ENCODE measurements around the gene SPANXN1. TPM values are rescaled to one million over a fixed set of nuclear protein-coding genes. Genes with fewer than 3 reads are reported as not detected.

Gene SPANXN1
- total and polyA plus RNA-seq, 2 donors (not counting 3 experiments of a cell fraction or from before 2014, with no cell fraction given): not detected

DNA sequence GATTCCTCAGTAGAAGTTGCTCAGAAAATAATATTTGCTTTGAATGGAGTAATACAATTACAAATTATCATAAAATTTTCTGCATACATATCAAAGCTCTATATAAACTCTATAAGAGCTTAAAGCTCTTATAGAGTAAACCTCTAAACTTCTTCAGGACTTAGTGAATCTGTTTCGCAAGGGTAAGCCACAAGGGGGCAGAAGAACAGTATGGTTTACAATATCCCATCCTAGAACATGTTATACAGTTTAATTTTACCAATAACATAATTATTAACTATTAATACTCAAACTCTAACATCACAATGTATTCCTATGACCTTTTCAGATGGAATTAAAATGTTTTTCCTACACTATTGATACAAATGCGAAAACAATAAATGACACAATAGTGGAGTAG is 33.8 kb upstream of the SPANXN1 start:
- TF ChIP-seq JUN (IDR thresholded peaks at IDR 0.05; ENCODE audit: borderline replicate concordance, insufficient read depth, insufficient read length, low read depth): no peak
- no peak for TF ChIP-seq GATA2 (IDR thresholded peaks at IDR 0.05; ENCODE audit: insufficient read depth, insufficient read length, low read depth, low read length)
- TF ChIP-seq EZH2 (IDR thresholded peaks at IDR 0.05; ENCODE audit: borderline replicate concordance, low read depth, low read length, severe bottlenecking): no peak
- no peak for TF ChIP-seq POLR2A (IDR thresholded peaks at IDR 0.05; ENCODE audit: low read depth, low read length)
- no peak for TF ChIP-seq MAX (IDR thresholded peaks at IDR 0.05; ENCODE audit: insufficient read depth, insufficient read length)
- TF ChIP-seq CTCF (IDR thresholded peaks at IDR 0.05; ENCODE audit: extremely low read depth in 1 of 2, insufficient read depth in 1 of 2, low read depth in 1 of 2, low read length in 2 of 2): no peak
- TF ChIP-seq FOS (IDR thresholded peaks at IDR 0.05; ENCODE audit: borderline replicate concordance, insufficient read depth, low read length): no peak
- TF ChIP-seq POLR2AphosphoS5 (IDR thresholded peaks at IDR 0.05; ENCODE audit: insufficient read depth, low read depth, low read length): no peak
- no peak for TF ChIP-seq MYC (IDR thresholded peaks at IDR 0.05; ENCODE audit: low read depth, low read length)
- H2AFZ ChIP-seq (ENCODE audit: low read depth, low read length): no peak overlapping the region
- H3K9me3 ChIP-seq (replicated peaks; ENCODE audit: control insufficient read depth, insufficient read depth, low read length): no peaks in the 10 kb centered on the region
- intact Hi-C loops (cut with micrococcal nuclease): no loop called here
- no peaks in the 10 kb centered on the region for H3K79me2 ChIP-seq (ENCODE audit: control insufficient read depth, insufficient read depth, low read length)
- no peak overlapping the region for H3K27ac ChIP-seq (ENCODE audit: insufficient read depth, low read depth, low read length)
- no peaks in the 10 kb centered on the region for H3K27me3 ChIP-seq (ENCODE audit: control insufficient read depth in 2 of 2, insufficient read depth in 2 of 2, low read length in 2 of 2)
- dilution Hi-C loops (cut with MboI; ENCODE audit: extremely low pct_ligation_motif_present, low sequenced_read_pairs): no loop called here
- no peaks in the 10 kb centered on the region for H3K9me1 ChIP-seq (replicated peaks; ENCODE audit: control insufficient read depth, extremely low read depth, insufficient read depth, low read length)
- ChIA-PET CTCF (no interaction called here), POLR2A (no interaction called here)
- no peaks in the 10 kb centered on the region for H3K4me1 ChIP-seq (ENCODE audit: control insufficient read depth, extremely low read depth, insufficient read depth, low read length)
- no peak overlapping the region for H3K4me2 ChIP-seq (ENCODE audit: insufficient read depth, low read length)
- no peak overlapping the region for H3K4me3 ChIP-seq (replicated peaks in 1 of 3; ENCODE audit: insufficient read depth in 1 of 3, low read depth in 1 of 3, low read length in 3 of 3)
- FAIRE-seq: no peak
- DNase-seq (ENCODE audit: low read depth, low spot score): no peak
- BruUV-seq (replicated peaks): no TSS peak
- no peaks in the 10 kb centered on the region for H3K36me3 ChIP-seq (ENCODE audit: control insufficient read depth in 2 of 2, extremely low read depth in 1 of 2, insufficient read depth in 2 of 2, low read length in 2 of 2)
- H4K20me1 ChIP-seq (replicated peaks; ENCODE audit: control insufficient read depth, extremely low read depth, insufficient read depth, low read length): no peaks in the 10 kb centered on the region
- H3K9ac ChIP-seq (replicated peaks; ENCODE audit: extremely low read depth, insufficient read depth, low read length): no peak overlapping the region

All from endothelial cell of umbilical vein (primary cell).